HG02642 (cell line): ENCODE measurements around the gene ERI2.
A peak's percentile ranks its signal among the peaks of the same experiment; 100 is the strongest.
"Not testable (repeated sequence)": the region's sequence is repeated elsewhere in the genome, so short reads cannot be mapped to it uniquely, and the experiment has no call there.

Source experiments
- ATAC-seq: cut with Tn5 transposase; IDR thresholded peaks from one replicate; pipeline ENCODE4 v1.9.1; 2021; ENCODE audit warnings: mild to moderate bottlenecking; ENCODE audit not compliant: unreplicated experiment, poor library complexity

Gene ERI2

GRCh38 chr16:20766294-20766693, 40.0 kb downstream of the ERI2 start:
- no peak for ATAC-seq

- ATAC-seq, result no peak
Observed at GRCh38 chr16:20765732-20766131, 40.5 kb downstream of the ERI2 start.

GRCh38 chr16:20764448-20764847, 41.8 kb downstream of the ERI2 start:
- ATAC-seq, result not testable (repeated sequence)

- peak; percentile 98 for ATAC-seq
Observed at GRCh38 chr16:20763461-20764232, 42.6 kb downstream of the ERI2 start, which contains the start of gene ACSM3. ACSM3 (plus strand) TSS chr16:20764014; CDS start chr16:20770035, 6,021 bp downstream.

GRCh38 chr16:20762404-20763123, 43.7 kb downstream of the ERI2 start:
- no peak for ATAC-seq

- no peak for ATAC-seq
Observed at GRCh38 chr16:20761175-20761574, 45.1 kb downstream of the ERI2 start.

- no peak for ATAC-seq
Observed at GRCh38 chr16:20760346-20760745, 45.9 kb downstream of the ERI2 start.

- ATAC-seq, result not testable (repeated sequence)
Observed at GRCh38 chr16:20755799-20756198, 50.5 kb downstream of the ERI2 start.

GRCh38 chr16:20755238-20755637, 51.0 kb downstream of the ERI2 start:
- no peak for ATAC-seq

- ATAC-seq, result no peak
Observed at GRCh38 chr16:20753727-20754126, 52.5 kb downstream of the ERI2 start.

GRCh38 chr16:20750558-20750957, 55.7 kb downstream of the ERI2 start:
- no peak for ATAC-seq

GRCh38 chr16:20749474-20749873, 56.8 kb downstream of the ERI2 start:
- ATAC-seq, result no peak

GRCh38 chr16:20747030-20747816, 59.0 kb downstream of the ERI2 start:
- ATAC-seq, result no peak

- no peak for ATAC-seq
Observed at GRCh38 chr16:20746461-20746860, 59.8 kb downstream of the ERI2 start.
